Measurements from ENCODE around the gene TMEM117. TPM values are rescaled to one million over a fixed set of nuclear protein-coding genes. Genes with fewer than 3 reads are reported as not detected.
A peak's percentile ranks its signal among the peaks of the same experiment; 100 is the strongest.

TMEM117 gene
- total and polyA plus RNA-seq, 7 donors: 1.9 to 4.7 (median 3.9) TPM

DNA sequence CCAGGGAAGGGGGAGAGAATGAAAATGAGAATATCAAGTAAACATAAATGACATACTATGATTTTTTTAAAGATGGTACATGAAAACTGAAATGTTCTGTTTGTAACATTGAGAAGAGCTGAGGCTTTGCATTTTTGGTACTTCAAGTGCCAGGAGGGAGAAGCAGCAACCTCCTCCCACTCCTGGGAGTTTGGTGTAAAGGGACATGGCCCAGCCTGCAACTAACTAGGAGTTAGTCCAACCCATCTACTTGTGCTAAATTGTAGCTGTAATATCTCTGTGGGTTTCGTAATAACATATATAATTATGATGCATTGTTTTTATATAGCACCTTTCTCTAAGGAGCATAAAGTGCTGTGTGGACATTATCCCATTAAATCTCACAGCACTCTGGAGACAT is 522.8 kb downstream of the TMEM117 start:
- TF ChIP-seq, protein P1, sequence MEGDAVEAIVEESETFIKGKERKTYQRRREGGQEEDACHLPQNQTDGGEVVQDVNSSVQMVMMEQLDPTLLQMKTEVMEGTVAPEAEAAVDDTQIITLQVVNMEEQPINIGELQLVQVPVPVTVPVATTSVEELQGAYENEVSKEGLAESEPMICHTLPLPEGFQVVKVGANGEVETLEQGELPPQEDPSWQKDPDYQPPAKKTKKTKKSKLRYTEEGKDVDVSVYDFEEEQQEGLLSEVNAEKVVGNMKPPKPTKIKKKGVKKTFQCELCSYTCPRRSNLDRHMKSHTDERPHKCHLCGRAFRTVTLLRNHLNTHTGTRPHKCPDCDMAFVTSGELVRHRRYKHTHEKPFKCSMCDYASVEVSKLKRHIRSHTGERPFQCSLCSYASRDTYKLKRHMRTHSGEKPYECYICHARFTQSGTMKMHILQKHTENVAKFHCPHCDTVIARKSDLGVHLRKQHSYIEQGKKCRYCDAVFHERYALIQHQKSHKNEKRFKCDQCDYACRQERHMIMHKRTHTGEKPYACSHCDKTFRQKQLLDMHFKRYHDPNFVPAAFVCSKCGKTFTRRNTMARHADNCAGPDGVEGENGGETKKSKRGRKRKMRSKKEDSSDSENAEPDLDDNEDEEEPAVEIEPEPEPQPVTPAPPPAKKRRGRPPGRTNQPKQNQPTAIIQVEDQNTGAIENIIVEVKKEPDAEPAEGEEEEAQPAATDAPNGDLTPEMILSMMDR (IDR thresholded peaks at IDR 0.05): no peak
- no peaks in the 10 kb centered on the region for H3K36me3 ChIP-seq (ENCODE audit: insufficient read depth in 1 of 2, low read depth in 1 of 2)
- no peak overlapping the region for H3K4me3 ChIP-seq
- H3K9me3 ChIP-seq: no peaks in the 10 kb centered on the region
- WGBS, 3 donors: 85 to 93% (median 88%) methylated on average over 1 of the region's 1 CpG
- DNase-seq (no peak), ATAC-seq (no peak)
- no peaks in the 10 kb centered on the region for H3K27me3 ChIP-seq (ENCODE audit: insufficient read depth in 3 of 3, low read length in 2 of 3)
- no peak overlapping the region for H3K27ac ChIP-seq
- no peaks in the 10 kb centered on the region for H3K4me1 ChIP-seq
- intact Hi-C loops (cut with DNase I): no loop called here

DNA sequence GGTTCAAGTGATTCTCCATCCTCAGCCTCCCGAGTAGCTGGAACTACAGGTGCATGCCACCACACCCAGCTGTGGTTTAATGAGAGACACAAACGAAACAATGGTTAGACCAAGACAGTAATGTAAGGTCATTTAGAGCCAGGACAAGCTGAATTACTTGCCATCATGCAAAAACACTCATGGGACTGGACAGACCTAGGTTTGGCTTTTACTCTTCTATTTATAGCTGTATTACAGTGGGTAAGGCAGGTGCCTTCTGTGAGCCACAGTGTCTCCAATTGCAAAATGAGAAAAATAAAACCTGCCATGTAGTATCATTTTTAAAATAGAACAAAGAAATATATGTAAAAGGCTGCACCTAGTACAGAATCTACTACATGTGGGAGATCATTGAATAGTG is 527.1 kb downstream of the TMEM117 start:
- Histone ChIP-seq H3K27me3 (ENCODE audit: insufficient read depth in 3 of 3, low read length in 2 of 3) (no peaks in the 10 kb centered on the region), H3K36me3 (ENCODE audit: insufficient read depth in 1 of 2, low read depth in 1 of 2) (no peaks in the 10 kb centered on the region), H3K4me1 (no peaks in the 10 kb centered on the region), H3K9me3 (no peaks in the 10 kb centered on the region), H3K27ac (no peak overlapping the region), H3K4me3 (no peak overlapping the region)
- DNase-seq (no peak), ATAC-seq (peak in 2 of 4 donors; percentile 49 to 57)
- intact Hi-C loops (cut with DNase I): no loop called here
- TF ChIP-seq, protein P1 (IDR thresholded peaks at IDR 0.05): no peak
- 73 to 87% (median 82%) methylated on average over 2 of the region's 2 CpGs for WGBS, 3 donors

DNA sequence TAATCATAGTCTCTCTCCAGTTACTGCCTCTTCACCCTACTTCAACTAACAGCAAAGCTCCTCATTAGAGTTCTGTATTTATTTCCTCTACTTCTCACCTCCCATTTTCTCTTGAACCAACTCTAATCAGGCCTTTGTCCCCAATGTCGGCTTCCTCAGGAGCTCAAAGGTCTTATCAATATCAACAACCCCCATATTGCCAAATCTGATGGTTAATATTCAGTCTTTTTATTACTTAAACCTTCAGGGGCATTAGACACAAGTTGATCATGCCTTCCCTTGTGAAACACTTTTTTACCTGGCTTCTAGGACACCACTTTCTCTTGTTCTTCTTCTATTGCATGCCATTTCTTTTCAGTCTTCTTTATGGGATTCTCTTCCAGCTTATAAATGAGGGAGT is 531.3 kb downstream of the TMEM117 start:
- intact Hi-C loops (cut with DNase I): no loop called here
- Histone ChIP-seq H3K27me3 (ENCODE audit: insufficient read depth in 3 of 3, low read length in 2 of 3) (no peaks in the 10 kb centered on the region), H3K36me3 (ENCODE audit: insufficient read depth in 1 of 2, low read depth in 1 of 2) (no peaks in the 10 kb centered on the region), H3K4me1 (no peaks in the 10 kb centered on the region), H3K4me3 (no peak overlapping the region), H3K9me3 (no peaks in the 10 kb centered on the region), H3K27ac (no peak overlapping the region)
- TF ChIP-seq, protein P1 (IDR thresholded peaks at IDR 0.05): no peak
- 92 to 94% (median 93%) methylated on average over 1 of the region's 1 CpG for WGBS, 3 donors
- no peak for DNase-seq
- ATAC-seq: no peak

DNA sequence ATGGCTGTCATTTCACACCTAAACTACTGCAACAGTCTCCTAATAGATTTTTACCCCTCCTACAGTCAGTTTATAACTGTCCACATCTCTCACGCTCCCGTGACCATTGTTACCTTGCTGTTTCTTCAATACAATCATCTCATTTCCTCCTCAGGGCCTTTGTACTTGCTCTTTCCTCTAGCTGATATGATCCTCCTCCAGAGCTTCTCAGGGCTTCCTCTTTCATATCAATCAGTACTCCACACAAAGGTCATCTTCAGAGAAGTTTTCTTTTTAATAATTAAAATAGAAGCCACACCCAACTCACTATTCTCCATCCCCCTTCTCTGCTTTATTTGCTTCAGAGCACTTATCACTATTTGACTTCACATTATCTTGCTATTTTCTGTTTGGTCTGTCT is 532.0 kb downstream of the TMEM117 start:
- TF ChIP-seq, protein P1 (IDR thresholded peaks at IDR 0.05): no peak
- H3K27ac ChIP-seq: no peak overlapping the region
- ATAC-seq: no peak
- H3K4me1 ChIP-seq: no peaks in the 10 kb centered on the region
- intact Hi-C loops (cut with DNase I): no loop called here
- WGBS, 3 donors: 65 to 88% (median 82%) methylated on average over 2 of the region's 2 CpGs
- H3K27me3 ChIP-seq (ENCODE audit: insufficient read depth in 3 of 3, low read length in 2 of 3): no peaks in the 10 kb centered on the region
- DNase-seq: no peak
- no peaks in the 10 kb centered on the region for H3K9me3 ChIP-seq
- H3K4me3 ChIP-seq: no peak overlapping the region
- no peaks in the 10 kb centered on the region for H3K36me3 ChIP-seq (ENCODE audit: insufficient read depth in 1 of 2, low read depth in 1 of 2)

DNA sequence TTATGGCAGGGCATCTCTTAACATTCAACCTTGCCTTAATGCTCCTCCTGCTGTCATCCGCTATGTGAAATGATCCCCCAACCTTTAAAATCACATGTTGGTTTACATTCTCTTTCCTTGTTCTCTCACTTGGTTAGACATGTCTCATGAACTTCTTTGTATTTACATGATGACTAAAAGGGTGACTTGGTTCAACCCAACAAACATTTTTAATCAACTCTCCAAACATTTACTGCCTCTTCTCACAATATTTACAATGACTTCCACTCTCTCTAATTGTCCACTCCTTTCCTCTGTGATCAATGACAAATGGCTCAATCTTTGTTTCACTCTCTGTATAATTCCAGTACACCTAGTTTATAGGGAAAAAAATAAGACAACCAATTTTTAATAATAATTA is 534.1 kb downstream of the TMEM117 start:
- Histone ChIP-seq H3K27ac (no peak overlapping the region), H3K27me3 (ENCODE audit: insufficient read depth in 3 of 3, low read length in 2 of 3) (no peaks in the 10 kb centered on the region), H3K4me1 (no peaks in the 10 kb centered on the region), H3K36me3 (ENCODE audit: insufficient read depth in 1 of 2, low read depth in 1 of 2) (no peaks in the 10 kb centered on the region), H3K4me3 (no peak overlapping the region), H3K9me3 (no peaks in the 10 kb centered on the region)
- no peak for ATAC-seq
- no peak for DNase-seq
- intact Hi-C loops (cut with DNase I): no loop called here
- WGBS, 3 donors: 93 to 100% (median 98%) methylated on average over 1 of the region's 1 CpG
- TF ChIP-seq, protein P1 (IDR thresholded peaks at IDR 0.05): no peak

Data from psoas muscle (tissue), 8 donors.